ENCODE results near the gene TTC3.

Gene TTC3

DNA sequence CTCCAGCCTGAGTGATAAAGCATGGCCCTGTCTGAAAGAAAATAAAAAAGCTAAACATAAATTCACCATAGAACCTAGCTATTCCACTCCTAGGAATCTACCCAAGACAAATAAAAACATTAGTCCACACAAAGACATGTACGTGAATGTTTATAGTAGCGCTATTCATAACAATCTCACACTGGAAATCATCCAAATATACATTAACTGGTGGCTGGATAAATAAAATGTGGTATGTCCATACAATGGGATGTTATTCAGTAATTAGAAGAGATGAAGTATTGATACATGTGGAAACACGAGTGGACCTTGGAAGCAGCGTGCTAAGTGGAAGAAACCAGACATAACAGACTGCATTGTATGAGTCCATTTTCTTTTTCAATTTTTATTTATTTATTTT, 36.9 kb upstream of the TTC3 start:
- no peaks in the 10 kb centered on the region for H3K27me3 ChIP-seq (ENCODE audit: insufficient read depth, low read length, poor library complexity, severe bottlenecking)
- H3K4me2 ChIP-seq (ENCODE audit: low read depth, low read length, poor library complexity, severe bottlenecking): no peak overlapping the region
- no peaks in the 10 kb centered on the region for H3K9me3 ChIP-seq (ENCODE audit: insufficient read depth, low read depth, low read length)
- H2AFZ ChIP-seq (ENCODE audit: low read length): no peak overlapping the region
- no peaks in the 10 kb centered on the region for H4K20me1 ChIP-seq (ENCODE audit: insufficient read depth, low read length, poor library complexity, severe bottlenecking)
- no peak for TF ChIP-seq EZH2phosphoT487 (IDR thresholded peaks at IDR 0.05; ENCODE audit: borderline replicate concordance)
- TF ChIP-seq, protein P1, sequence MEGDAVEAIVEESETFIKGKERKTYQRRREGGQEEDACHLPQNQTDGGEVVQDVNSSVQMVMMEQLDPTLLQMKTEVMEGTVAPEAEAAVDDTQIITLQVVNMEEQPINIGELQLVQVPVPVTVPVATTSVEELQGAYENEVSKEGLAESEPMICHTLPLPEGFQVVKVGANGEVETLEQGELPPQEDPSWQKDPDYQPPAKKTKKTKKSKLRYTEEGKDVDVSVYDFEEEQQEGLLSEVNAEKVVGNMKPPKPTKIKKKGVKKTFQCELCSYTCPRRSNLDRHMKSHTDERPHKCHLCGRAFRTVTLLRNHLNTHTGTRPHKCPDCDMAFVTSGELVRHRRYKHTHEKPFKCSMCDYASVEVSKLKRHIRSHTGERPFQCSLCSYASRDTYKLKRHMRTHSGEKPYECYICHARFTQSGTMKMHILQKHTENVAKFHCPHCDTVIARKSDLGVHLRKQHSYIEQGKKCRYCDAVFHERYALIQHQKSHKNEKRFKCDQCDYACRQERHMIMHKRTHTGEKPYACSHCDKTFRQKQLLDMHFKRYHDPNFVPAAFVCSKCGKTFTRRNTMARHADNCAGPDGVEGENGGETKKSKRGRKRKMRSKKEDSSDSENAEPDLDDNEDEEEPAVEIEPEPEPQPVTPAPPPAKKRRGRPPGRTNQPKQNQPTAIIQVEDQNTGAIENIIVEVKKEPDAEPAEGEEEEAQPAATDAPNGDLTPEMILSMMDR (conservative IDR thresholded peaks at IDR 0.05; ENCODE audit: low read length): no peak
- no peaks in the 10 kb centered on the region for H3K9me2 ChIP-seq (replicated peaks; ENCODE audit: low read depth, low read length)
- no peak overlapping the region for H3K9ac ChIP-seq (ENCODE audit: low read depth, low read length, poor library complexity, severe bottlenecking)
- H3K4me3 ChIP-seq (ENCODE audit: low read length, poor library complexity, severe bottlenecking): no peak overlapping the region
- no peaks in the 10 kb centered on the region for H3F3A ChIP-seq (ENCODE audit: low read depth)
- H3K79me2 ChIP-seq (ENCODE audit: insufficient read depth, low read length): no peaks in the 10 kb centered on the region
- peaks cover 14% of the 10 kb centered on the region for H3K4me1 ChIP-seq (ENCODE audit: insufficient read depth, low read length, poor library complexity, severe bottlenecking)
- no peaks in the 10 kb centered on the region for H3K36me3 ChIP-seq (ENCODE audit: insufficient read depth, low read length)

DNA sequence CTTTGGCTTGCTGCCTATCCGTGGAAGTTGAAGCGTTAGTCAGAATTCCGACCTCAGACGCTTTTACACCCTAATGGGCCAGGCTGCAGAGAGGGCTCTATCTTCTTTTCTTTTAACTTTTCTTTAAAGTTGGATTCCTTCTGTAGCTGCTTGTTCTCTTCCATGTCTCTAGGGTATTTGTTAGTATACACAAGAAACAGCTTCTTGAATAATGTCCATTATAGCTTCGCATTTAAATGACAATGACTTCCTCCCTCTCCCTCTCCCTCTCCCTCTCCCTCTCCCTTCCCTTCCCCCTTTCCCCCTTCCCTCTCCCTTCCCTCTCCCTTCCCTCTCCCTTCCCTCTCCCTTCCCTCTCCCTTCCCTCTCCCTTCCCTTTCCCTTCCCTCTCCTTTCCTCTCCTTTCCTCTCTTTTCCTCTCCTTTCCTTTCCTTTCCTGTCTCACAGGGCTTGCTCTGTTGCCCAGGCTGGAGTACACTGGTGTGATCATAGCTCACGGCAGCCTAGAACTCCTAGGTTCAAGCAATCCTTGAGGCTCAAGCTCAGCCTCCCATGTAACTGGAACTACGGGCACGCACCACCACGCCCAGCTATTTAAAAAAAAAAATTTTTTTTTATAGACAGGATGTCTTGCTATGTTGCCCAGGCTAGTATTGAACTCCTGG, 33.5 kb upstream of the TTC3 start:
- H3F3A ChIP-seq (ENCODE audit: low read depth): peaks cover under 1% of the 10 kb centered on the region; the same call in 1 of the 2 replicates
- H4K20me1 ChIP-seq (ENCODE audit: insufficient read depth, low read length, poor library complexity, severe bottlenecking): no peaks in the 10 kb centered on the region
- H2AFZ ChIP-seq (ENCODE audit: low read length): no peak overlapping the region
- H3K9me3 ChIP-seq (ENCODE audit: insufficient read depth, low read depth, low read length): no peaks in the 10 kb centered on the region
- no peaks in the 10 kb centered on the region for H3K27me3 ChIP-seq (ENCODE audit: insufficient read depth, low read length, poor library complexity, severe bottlenecking)
- no peak overlapping the region for H3K4me2 ChIP-seq (ENCODE audit: low read depth, low read length, poor library complexity, severe bottlenecking)
- H3K36me3 ChIP-seq (ENCODE audit: insufficient read depth, low read length): no peaks in the 10 kb centered on the region
- no peak overlapping the region for H3K9ac ChIP-seq (ENCODE audit: low read depth, low read length, poor library complexity, severe bottlenecking)
- H3K9me2 ChIP-seq (replicated peaks; ENCODE audit: low read depth, low read length): no peaks in the 10 kb centered on the region
- peaks cover 23% of the 10 kb centered on the region for H3K4me1 ChIP-seq (ENCODE audit: insufficient read depth, low read length, poor library complexity, severe bottlenecking)
- TF ChIP-seq EZH2phosphoT487 (IDR thresholded peaks at IDR 0.05; ENCODE audit: borderline replicate concordance): no peak
- TF ChIP-seq, protein P1 (conservative IDR thresholded peaks at IDR 0.05; ENCODE audit: low read length): no peak
- H3K79me2 ChIP-seq (ENCODE audit: insufficient read depth, low read length): no peaks in the 10 kb centered on the region
- H3K4me3 ChIP-seq (ENCODE audit: low read length, poor library complexity, severe bottlenecking): no peak overlapping the region

DNA sequence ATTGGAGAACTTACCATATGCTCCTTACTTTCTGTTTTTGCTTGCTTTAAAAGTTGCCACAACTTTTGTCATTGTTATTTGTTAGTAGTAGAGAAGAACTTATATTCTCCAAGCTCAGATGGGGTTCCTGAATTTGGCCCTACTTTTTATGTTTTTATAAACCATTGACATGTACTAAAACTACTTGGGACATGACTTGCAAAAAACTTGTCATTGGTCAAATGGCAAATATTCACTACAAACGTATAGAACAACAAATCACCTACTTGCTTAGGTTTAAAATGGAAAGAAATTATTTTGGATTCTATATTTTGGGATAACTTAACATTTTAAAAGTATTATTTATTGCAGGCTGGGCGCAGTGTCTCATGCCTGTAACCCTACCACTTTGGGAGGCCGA, 32.8 kb upstream of the TTC3 start:
- TF ChIP-seq, protein P1 (conservative IDR thresholded peaks at IDR 0.05; ENCODE audit: low read length): no peak
- no peak for TF ChIP-seq EZH2phosphoT487 (IDR thresholded peaks at IDR 0.05; ENCODE audit: borderline replicate concordance)
- Histone ChIP-seq H3K27me3 (ENCODE audit: insufficient read depth, low read length, poor library complexity, severe bottlenecking) (no peaks in the 10 kb centered on the region), H3K9me3 (ENCODE audit: insufficient read depth, low read depth, low read length) (no peaks in the 10 kb centered on the region), H3K4me1 (ENCODE audit: insufficient read depth, low read length, poor library complexity, severe bottlenecking) (peaks cover 28% of the 10 kb centered on the region), H4K20me1 (ENCODE audit: insufficient read depth, low read length, poor library complexity, severe bottlenecking) (no peaks in the 10 kb centered on the region), H3K36me3 (ENCODE audit: insufficient read depth, low read length) (no peaks in the 10 kb centered on the region), H3K4me3 (ENCODE audit: low read length, poor library complexity, severe bottlenecking) (no peak overlapping the region), H3K9ac (ENCODE audit: low read depth, low read length, poor library complexity, severe bottlenecking) (no peak overlapping the region), H2AFZ (ENCODE audit: low read length) (no peak overlapping the region), H3K79me2 (ENCODE audit: insufficient read depth, low read length) (no peaks in the 10 kb centered on the region), H3F3A (ENCODE audit: low read depth) (peaks cover 5% of the 10 kb centered on the region), H3K4me2 (ENCODE audit: low read depth, low read length, poor library complexity, severe bottlenecking) (no peak overlapping the region), H3K9me2 (replicated peaks; ENCODE audit: low read depth, low read length) (no peaks in the 10 kb centered on the region)
